Endothelial cell of umbilical vein (primary cell): ENCODE results near the gene NGF. TPM values are rescaled to one million over a fixed set of nuclear protein-coding genes. Genes with fewer than 3 reads are reported as not detected.

Experiments used
- BruUV-seq: library from RNA; stranded (reverse); fragments of 400-500 nt; replicated peaks from 2 replicates; lab custom pipeline; 2021; lab: Mats Ljungman, UMichigan
- CTCF ChIA-PET: fragments of 300-600, 350-600 bp; sonication (Branson Sonifier 250); formaldehyde crosslinking; loops from one replicate; lab custom pipeline; 2021; ENCODE audit warnings: antibody characterized with exemption, inconsistent platforms; lab: Charles Lee
- POLR2A ChIA-PET: fragments of 300-600, 350-600 bp; sonication (Branson Sonifier 250); formaldehyde crosslinking; loops from one replicate; lab custom pipeline; 2021; ENCODE audit warnings: antibody characterized with exemption, inconsistent platforms; lab: Charles Lee
- DNase-seq: peaks from one replicate; pipeline ENCODE4 v3.0.0-alpha.2; 2011; ENCODE audit warnings: low read depth, low spot score
- FAIRE-seq: peaks from 2 replicates; lab custom pipeline; 2011; peaks lifted over from hg19 to GRCh38; lab: Jason Lieb, UNC
- H2AFZ ChIP-seq: 2 replicates; pipeline ENCODE4 v1.6.0; 2012; ENCODE audit warnings: low read depth, low read length, control low read depth, inconsistent platforms
- H3K27ac ChIP-seq: 2 replicates; pipeline ENCODE4 v1.5.1; 2011; ENCODE audit warnings: low read depth, mild to moderate bottlenecking, control low read depth, low read length, moderate library complexity; ENCODE audit not compliant: insufficient read depth
- H3K27me3 ChIP-seq, 2 experiments: 2 replicates each; pipeline versions ENCODE4 v1.6.0 to v1.6.1; 2011; ENCODE audit warnings: low read length in 2 of 2, mixed read lengths in 1 of 2; ENCODE audit not compliant: control insufficient read depth in 2 of 2, insufficient read depth in 2 of 2
- H3K36me3 ChIP-seq, 2 experiments: 2 replicates in 1 of 2; 3 replicates in 1 of 2; pipeline ENCODE4 v1.5.1; 2011; ENCODE audit warnings: low read length in 2 of 2, mild to moderate bottlenecking in 1 of 2, moderate library complexity in 1 of 2; ENCODE audit not compliant: control insufficient read depth in 2 of 2, insufficient read depth in 2 of 2; ENCODE audit errors: extremely low read depth in 1 of 2
- H3K4me1 ChIP-seq: 3 replicates; pipeline ENCODE4 v1.5.1; 2011; ENCODE audit warnings: mild to moderate bottlenecking, low read length; ENCODE audit not compliant: control insufficient read depth, insufficient read depth; ENCODE audit errors: extremely low read depth
- H3K4me2 ChIP-seq: 2 replicates; pipeline ENCODE4 v1.6.1; 2011; ENCODE audit warnings: low read length, control low read depth, mixed read lengths; ENCODE audit not compliant: insufficient read depth
- H3K4me3 ChIP-seq, 3 experiments: fragments of 200-600 bp in 1 of 3; sonication (generic), shearing (Covaris generic) in 1 of 3; replicated peaks in 1 of 3; 2 replicates each; pipeline ENCODE4 v1.5.1; 2011 to 2016; ENCODE audit warnings: control low read depth in 3 of 3, low read length in 3 of 3, mild to moderate bottlenecking in 2 of 3, inconsistent platforms in 1 of 3, low read depth in 1 of 3, moderate library complexity in 1 of 3; ENCODE audit not compliant: insufficient read depth in 1 of 3
- H3K79me2 ChIP-seq: 2 replicates; pipeline ENCODE4 v1.6.0; 2012; ENCODE audit warnings: low read length, inconsistent platforms; ENCODE audit not compliant: control insufficient read depth, insufficient read depth
- H3K9ac ChIP-seq: replicated peaks from 2 replicates; pipeline ENCODE3; 2011; ENCODE audit warnings: low read length, control low read depth; ENCODE audit not compliant: insufficient read depth; ENCODE audit errors: extremely low read depth
- H3K9me1 ChIP-seq: replicated peaks from 3 replicates; pipeline ENCODE4 v1.6.0; 2011; ENCODE audit warnings: mild to moderate bottlenecking, low read length; ENCODE audit not compliant: control insufficient read depth, insufficient read depth; ENCODE audit errors: extremely low read depth
- H3K9me3 ChIP-seq: replicated peaks from 2 replicates; pipeline ENCODE4 v1.5.1; 2012; ENCODE audit warnings: low read length, inconsistent platforms; ENCODE audit not compliant: control insufficient read depth, insufficient read depth
- H4K20me1 ChIP-seq: replicated peaks from 2 replicates; pipeline ENCODE3; 2011; ENCODE audit warnings: mild to moderate bottlenecking, low read length; ENCODE audit not compliant: control insufficient read depth, insufficient read depth; ENCODE audit errors: extremely low read depth
- EZH2 ChIP-seq: IDR thresholded peaks from 2 replicates; pipeline ENCODE4 v1.6.1; 2012; ENCODE audit warnings: borderline replicate concordance, low read depth, mild to moderate bottlenecking, moderate library complexity, low read length, inconsistent platforms; ENCODE audit not compliant: severe bottlenecking
- FOS ChIP-seq: IDR thresholded peaks from 2 replicates; pipeline ENCODE4 v1.6.1; 2011; ENCODE audit warnings: mild to moderate bottlenecking, low read length, moderate library complexity, borderline replicate concordance; ENCODE audit not compliant: insufficient read depth
- GATA2 ChIP-seq: IDR thresholded peaks from 2 replicates; pipeline ENCODE4 v1.7.0; 2011; ENCODE audit warnings: low read depth, mild to moderate bottlenecking, moderate library complexity, mixed read lengths, low read length; ENCODE audit not compliant: insufficient read length, insufficient read depth
- JUN ChIP-seq: IDR thresholded peaks from 2 replicates; pipeline ENCODE4 v1.6.1; 2011; ENCODE audit warnings: borderline replicate concordance, low read depth; ENCODE audit not compliant: insufficient read length, insufficient read depth
- MYC ChIP-seq: IDR thresholded peaks from one replicate; pipeline ENCODE4 v1.6.1; 2011; ENCODE audit warnings: mild to moderate bottlenecking, low read depth, low read length
- POLR2A ChIP-seq: IDR thresholded peaks from 2 replicates; pipeline ENCODE4 v1.6.1; 2012; ENCODE audit warnings: low read depth, mild to moderate bottlenecking, control low read depth, low read length
- POLR2AphosphoS5 ChIP-seq: IDR thresholded peaks from 2 replicates; pipeline ENCODE4 v1.6.1; 2012; ENCODE audit warnings: low read depth, mild to moderate bottlenecking, control low read depth, low read length, moderate library complexity; ENCODE audit not compliant: insufficient read depth
- dilution Hi-C: fragments of 300-500 bp; cut with MboI; formaldehyde crosslinking; loops from one replicate; pipeline ENCODE4 v1.15.0; 2019; ENCODE audit warnings: low sequenced_read_pairs; ENCODE audit not compliant: extremely low pct_ligation_motif_present
- intact Hi-C: fragments of 100-400 bp; cut with micrococcal nuclease; formaldehyde crosslinking; loops from one replicate; pipeline ENCODE4 v1.10.0; 2022
- polyA plus RNA-seq, 4 experiments: library from polyadenylated mRNA; depleted of rRNA in 3 of 4; stranded (reverse) in 3 of 4; unstranded in 1 of 4; fragments of >200 nt; gene quantifications; 2 replicates each; pipeline versions ENCODE4 v1.2.1 to v1.2.3, GENCODE V29; 2011 to 2012; ENCODE audit warnings: missing spikeins in 1 of 4
- total RNA-seq: library from RNA; stranded (reverse); gene quantifications from 2 replicates; pipeline ENCODE4 v1.2.3, GENCODE V29; 2021
- TF ChIP-seq, protein P1 (sequence below), 2 donors: IDR thresholded peaks; 1 replicate in 1 of 2; 2 replicates in 1 of 2; pipeline ENCODE4 v1.5.1; 2011; ENCODE audit warnings: low read length in 2 of 2, mild to moderate bottlenecking in 2 of 2, moderate library complexity in 2 of 2, control low read depth in 1 of 2, inconsistent platforms in 1 of 2, low read depth in 1 of 2; ENCODE audit not compliant: insufficient read depth in 1 of 2; ENCODE audit errors: extremely low read depth in 1 of 2
- TF ChIP-seq, protein P2 (sequence below): IDR thresholded peaks from 2 replicates; pipeline ENCODE4 v1.6.1; 2011; ENCODE audit not compliant: insufficient read depth, insufficient read length

The NGF gene
- total and polyA plus RNA-seq, 2 donors (not counting 3 experiments of a cell fraction or from before 2014, with no cell fraction given) = not detected

DNA sequence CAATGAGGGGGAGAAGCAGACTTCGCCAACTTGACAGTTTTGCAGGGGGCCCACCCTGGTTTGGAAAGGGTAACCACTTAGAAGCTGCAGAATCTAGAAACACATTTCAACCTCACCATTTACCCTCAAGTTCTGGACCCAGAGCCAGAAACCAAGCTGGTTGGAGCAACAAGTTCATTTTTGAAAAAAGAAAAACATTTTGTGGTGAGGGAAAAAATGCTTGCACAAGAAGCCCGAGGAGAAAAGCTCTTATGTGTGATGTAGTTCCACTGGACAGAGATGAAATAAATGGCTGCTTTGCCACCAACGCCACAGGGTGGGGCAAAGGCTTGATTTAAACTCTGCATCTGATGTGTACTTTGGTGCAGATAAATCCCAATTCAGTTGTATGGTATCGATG is 10.6 kb upstream of the NGF start:
- H3K4me2 ChIP-seq = no peak overlapping the region
- ChIA-PET POLR2A (no interaction called here), CTCF (interaction anchor here (1.3 kb wide), 1 partner anchor 26 kb away, joined by 3 read pairs; no protein-coding TSS in a partner anchor)
- BruUV-seq = no TSS peak
- no peak for DNase-seq
- no peaks in the 10 kb centered on the region for H3K36me3 ChIP-seq
- no peaks in the 10 kb centered on the region for H3K79me2 ChIP-seq
- no peak overlapping the region for H2AFZ ChIP-seq
- dilution Hi-C loops = no loop called here
- no peak overlapping the region for H3K9ac ChIP-seq
- H4K20me1 ChIP-seq = no peaks in the 10 kb centered on the region
- no peaks in the 10 kb centered on the region for H3K9me1 ChIP-seq
- H3K27ac ChIP-seq = no peak overlapping the region
- no peak for FAIRE-seq
- H3K4me3 ChIP-seq = no peak overlapping the region
- no peaks in the 10 kb centered on the region for H3K27me3 ChIP-seq
- H3K9me3 ChIP-seq = no peaks in the 10 kb centered on the region
- intact Hi-C loops = no loop called here
- TF ChIP-seq, protein P1, sequence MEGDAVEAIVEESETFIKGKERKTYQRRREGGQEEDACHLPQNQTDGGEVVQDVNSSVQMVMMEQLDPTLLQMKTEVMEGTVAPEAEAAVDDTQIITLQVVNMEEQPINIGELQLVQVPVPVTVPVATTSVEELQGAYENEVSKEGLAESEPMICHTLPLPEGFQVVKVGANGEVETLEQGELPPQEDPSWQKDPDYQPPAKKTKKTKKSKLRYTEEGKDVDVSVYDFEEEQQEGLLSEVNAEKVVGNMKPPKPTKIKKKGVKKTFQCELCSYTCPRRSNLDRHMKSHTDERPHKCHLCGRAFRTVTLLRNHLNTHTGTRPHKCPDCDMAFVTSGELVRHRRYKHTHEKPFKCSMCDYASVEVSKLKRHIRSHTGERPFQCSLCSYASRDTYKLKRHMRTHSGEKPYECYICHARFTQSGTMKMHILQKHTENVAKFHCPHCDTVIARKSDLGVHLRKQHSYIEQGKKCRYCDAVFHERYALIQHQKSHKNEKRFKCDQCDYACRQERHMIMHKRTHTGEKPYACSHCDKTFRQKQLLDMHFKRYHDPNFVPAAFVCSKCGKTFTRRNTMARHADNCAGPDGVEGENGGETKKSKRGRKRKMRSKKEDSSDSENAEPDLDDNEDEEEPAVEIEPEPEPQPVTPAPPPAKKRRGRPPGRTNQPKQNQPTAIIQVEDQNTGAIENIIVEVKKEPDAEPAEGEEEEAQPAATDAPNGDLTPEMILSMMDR (IDR thresholded peaks at IDR 0.05; ENCODE audit: extremely low read depth in 1 of 2, insufficient read depth in 1 of 2, low read depth in 1 of 2, low read length in 2 of 2) = no peak
- TF ChIP-seq FOS (no peak), POLR2AphosphoS5 (no peak), GATA2 (no peak)
- no peaks in the 10 kb centered on the region for H3K4me1 ChIP-seq

DNA sequence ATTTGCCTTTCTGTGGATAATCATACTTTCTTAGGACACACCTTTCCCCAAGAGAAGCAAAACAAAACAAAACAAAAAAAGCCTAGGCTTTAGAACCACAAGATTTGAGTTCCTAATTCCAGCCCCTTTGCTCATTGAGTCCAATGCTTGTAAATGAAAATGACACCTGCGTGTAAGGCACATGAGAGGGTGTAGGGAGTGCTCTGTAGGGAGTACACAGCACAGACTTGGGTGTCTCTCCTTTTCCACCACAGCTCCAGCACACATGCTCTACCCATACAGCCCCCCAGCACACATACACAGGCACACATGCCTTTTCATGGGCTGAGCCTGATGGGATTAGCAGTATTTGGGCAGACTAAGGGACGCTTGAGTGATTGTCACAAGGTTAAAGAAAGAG is 9.2 kb upstream of the NGF start:
- FAIRE-seq = no peak
- TF ChIP-seq MYC (no peak), EZH2 (no peak), POLR2AphosphoS5 (no peak), POLR2A (no peak), FOS (no peak), GATA2 (no peak), JUN (no peak)
- TF ChIP-seq, protein P2, sequence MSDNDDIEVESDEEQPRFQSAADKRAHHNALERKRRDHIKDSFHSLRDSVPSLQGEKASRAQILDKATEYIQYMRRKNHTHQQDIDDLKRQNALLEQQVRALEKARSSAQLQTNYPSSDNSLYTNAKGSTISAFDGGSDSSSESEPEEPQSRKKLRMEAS = no peak
- TF ChIP-seq, protein P1 (IDR thresholded peaks at IDR 0.05; ENCODE audit: extremely low read depth in 1 of 2, insufficient read depth in 1 of 2, low read depth in 1 of 2, low read length in 2 of 2) = no peak
- H3K36me3 ChIP-seq = no peaks in the 10 kb centered on the region
- DNase-seq = no peak
- no peaks in the 10 kb centered on the region for H3K4me1 ChIP-seq
- no peaks in the 10 kb centered on the region for H3K79me2 ChIP-seq
- H2AFZ ChIP-seq = no peak overlapping the region
- H3K27ac ChIP-seq = no peak overlapping the region
- intact Hi-C loops (no loop called here), dilution Hi-C loops (no loop called here)
- no peak overlapping the region for H3K9ac ChIP-seq
- no peak overlapping the region for H3K4me3 ChIP-seq
- H3K9me1 ChIP-seq = no peaks in the 10 kb centered on the region
- H3K27me3 ChIP-seq = no peaks in the 10 kb centered on the region
- BruUV-seq = no TSS peak
- no peaks in the 10 kb centered on the region for H3K9me3 ChIP-seq
- ChIA-PET CTCF (no interaction called here), POLR2A (no interaction called here)
- no peak overlapping the region for H3K4me2 ChIP-seq
- H4K20me1 ChIP-seq = no peaks in the 10 kb centered on the region
